GM12864 (cell line): ENCODE data around the gene CRACDL.

Experiments used
- DNase-seq: peaks from one replicate; pipeline ENCODE4 v3.0.0-alpha.2; 2011; ENCODE audit warnings: low read depth
- H3K4me3 ChIP-seq: 2 replicates; pipeline ENCODE4 v1.5.1; 2011; ENCODE audit warnings: mild to moderate bottlenecking, low read depth, low read length, control low read depth
- TF ChIP-seq, protein P1 (sequence below): IDR thresholded peaks from 2 replicates; pipeline ENCODE4 v1.5.1; 2011; ENCODE audit warnings: low read depth, mild to moderate bottlenecking, moderate library complexity, low read length, control low read depth, inconsistent platforms; ENCODE audit errors: missing control alignments

The CRACDL gene

DNA sequence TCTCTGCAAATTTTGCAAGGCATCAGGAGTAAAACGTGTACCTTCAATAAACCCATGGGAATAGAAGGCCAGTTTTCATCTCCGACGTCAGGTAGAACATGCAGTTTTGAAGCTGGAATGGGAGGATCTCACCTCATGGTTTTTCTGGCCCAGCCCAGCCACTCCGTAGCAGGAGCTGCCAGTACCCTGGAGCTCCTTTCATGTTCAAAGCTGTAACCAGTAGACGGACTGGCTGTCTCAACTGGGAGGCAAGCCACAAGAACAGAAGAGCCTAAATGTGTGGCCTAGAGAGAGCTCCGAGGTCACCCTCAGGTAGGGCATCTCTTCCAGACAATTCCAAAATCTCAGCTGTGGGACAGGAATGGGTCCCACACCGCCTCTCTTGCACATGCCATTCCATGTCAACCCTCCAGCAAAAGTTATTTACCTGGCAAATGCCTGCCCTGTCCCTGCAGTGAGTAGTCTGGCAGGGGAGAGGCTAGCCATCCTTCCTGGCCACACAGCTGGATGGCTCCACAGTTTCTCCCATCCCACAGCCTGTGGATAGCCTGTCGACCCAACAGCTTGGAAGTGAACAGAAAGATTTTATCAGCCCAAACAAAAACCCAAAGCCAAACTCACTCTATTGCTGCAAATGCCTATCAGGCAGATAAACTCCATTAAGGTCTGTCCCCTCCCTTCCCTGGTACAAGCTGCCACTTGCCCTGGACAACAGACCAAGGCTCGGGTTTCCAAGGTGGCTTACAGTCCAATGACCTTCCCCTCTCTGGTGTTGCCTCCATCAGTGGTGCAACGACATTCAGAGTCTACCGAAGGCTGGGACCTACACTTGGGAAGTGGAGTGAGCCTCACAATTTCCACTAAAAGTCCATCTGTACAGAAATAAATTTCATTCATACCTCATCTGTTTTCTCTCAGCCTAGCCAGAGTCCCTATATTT is 27.8 kb downstream of the CRACDL start:
- no peak overlapping the region for H3K4me3 ChIP-seq
- DNase-seq = no peak
- TF ChIP-seq, protein P1, sequence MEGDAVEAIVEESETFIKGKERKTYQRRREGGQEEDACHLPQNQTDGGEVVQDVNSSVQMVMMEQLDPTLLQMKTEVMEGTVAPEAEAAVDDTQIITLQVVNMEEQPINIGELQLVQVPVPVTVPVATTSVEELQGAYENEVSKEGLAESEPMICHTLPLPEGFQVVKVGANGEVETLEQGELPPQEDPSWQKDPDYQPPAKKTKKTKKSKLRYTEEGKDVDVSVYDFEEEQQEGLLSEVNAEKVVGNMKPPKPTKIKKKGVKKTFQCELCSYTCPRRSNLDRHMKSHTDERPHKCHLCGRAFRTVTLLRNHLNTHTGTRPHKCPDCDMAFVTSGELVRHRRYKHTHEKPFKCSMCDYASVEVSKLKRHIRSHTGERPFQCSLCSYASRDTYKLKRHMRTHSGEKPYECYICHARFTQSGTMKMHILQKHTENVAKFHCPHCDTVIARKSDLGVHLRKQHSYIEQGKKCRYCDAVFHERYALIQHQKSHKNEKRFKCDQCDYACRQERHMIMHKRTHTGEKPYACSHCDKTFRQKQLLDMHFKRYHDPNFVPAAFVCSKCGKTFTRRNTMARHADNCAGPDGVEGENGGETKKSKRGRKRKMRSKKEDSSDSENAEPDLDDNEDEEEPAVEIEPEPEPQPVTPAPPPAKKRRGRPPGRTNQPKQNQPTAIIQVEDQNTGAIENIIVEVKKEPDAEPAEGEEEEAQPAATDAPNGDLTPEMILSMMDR = no peak

DNA sequence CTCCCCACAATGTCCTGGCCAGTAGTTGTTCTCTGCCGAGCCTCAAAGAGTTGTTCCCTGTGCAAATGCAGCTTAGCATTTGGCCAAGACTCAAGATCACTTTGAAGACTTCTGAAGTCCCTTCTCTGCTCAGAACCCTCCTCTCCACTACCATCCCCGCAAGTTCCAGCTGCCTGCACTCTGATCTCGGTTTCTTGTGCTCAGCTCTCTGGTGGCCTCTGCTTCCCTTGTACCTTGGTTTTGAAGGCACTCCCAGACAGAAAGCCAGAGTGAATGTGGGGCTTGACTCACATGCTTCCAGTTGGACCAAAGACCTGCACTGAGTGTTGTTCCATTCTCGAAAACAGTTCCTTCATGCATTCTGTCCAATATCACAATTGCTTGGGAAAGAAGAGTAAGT is 28.6 kb downstream of the CRACDL start:
- TF ChIP-seq, protein P1 = no peak
- no peak overlapping the region for H3K4me3 ChIP-seq
- DNase-seq = no peak

DNA sequence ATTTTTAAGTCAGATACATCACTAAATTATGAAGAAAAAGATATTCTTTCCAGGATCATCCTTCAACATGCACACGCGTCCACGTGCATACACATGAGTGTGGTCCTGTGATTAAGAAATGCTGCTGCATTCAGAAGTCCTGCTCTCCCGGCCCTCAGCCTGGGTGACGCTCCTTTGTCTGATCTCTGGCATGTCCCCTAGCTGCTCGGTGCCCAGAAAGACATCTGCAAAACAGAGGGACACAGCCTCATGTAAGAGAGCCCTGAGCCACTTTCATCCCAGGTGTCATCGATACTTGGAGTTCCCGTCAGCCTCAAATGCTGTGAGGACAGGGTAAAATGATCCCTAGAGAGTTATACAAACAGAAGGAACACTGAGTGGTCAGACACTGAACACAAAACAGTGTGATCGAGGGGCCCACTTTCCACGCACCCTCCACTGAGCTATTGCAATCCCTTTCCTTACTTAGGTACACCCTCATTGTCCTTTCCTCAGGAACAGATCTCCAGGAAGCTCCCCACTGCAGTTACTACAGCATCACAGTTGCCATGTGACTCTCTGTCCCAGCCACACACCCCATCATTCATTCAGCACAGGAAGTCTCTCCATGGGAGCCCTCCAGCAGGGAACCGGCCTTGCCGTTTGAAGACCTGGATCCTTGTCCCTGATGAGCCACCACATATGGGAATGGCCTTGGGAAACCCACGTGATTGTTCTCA is 32.1 kb downstream of the CRACDL start:
- no peak overlapping the region for H3K4me3 ChIP-seq
- TF ChIP-seq, protein P1 = no peak
- no peak for DNase-seq

DNA sequence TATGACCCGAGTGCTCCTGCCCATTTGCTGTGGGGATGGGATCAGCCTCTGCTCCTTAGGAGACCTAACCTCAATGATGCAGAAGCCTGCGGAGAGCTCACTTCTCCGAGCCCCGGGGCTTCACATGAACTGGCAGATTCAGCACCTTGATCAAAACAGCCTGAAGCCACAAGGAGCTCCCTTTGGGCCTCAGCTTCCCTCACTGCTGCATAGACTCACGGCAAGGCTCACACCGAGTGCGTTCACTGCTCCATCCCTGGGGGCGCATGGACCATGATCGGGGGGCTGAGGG is 33.0 kb downstream of the CRACDL start:
- H3K4me3 ChIP-seq = no peak overlapping the region
- no peak for DNase-seq
- TF ChIP-seq, protein P1 = no peak

DNA sequence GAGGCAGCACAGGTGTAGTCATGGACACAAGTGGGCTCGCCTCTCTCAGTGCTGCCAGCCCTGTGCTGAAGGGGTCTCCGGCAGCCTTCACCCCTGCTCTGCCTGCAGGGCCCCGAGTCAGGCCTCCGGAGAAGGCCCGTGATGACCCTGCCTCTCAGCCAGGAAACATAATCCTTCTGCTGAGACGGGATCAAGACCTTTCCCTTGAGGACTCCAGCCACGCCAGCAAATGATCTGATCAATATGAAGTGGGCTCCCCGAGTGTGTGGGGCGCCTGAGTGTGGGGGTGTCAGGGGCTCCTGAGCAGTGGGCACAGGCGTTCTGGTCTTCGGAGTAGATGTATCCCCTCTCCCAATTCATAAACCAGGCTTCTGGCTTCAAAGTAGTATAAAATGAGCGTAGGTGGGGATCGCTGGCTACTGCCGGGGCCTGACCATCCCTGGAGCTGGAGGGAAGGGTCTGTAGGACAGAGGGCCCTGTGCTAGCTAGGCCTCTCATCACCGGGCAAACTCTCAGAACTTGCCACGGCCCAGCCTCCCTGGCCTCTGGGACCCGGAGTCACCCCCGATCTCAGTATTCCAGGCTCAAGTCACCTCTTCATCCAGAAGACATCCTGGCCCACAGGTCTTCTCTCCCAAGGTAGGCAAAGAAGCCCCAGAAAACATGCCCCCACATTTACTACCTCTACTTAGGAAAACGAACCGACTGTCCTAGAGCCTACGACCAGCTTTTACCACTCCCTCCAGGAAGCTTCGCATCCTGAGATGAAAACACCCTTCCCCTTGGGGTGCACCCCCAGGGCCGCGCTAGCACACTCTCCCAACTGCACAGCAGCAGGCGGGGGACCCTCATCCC is 33.6 kb downstream of the CRACDL start:
- TF ChIP-seq, protein P1 = no peak
- DNase-seq = no peak
- H3K4me3 ChIP-seq = no peak overlapping the region

DNA sequence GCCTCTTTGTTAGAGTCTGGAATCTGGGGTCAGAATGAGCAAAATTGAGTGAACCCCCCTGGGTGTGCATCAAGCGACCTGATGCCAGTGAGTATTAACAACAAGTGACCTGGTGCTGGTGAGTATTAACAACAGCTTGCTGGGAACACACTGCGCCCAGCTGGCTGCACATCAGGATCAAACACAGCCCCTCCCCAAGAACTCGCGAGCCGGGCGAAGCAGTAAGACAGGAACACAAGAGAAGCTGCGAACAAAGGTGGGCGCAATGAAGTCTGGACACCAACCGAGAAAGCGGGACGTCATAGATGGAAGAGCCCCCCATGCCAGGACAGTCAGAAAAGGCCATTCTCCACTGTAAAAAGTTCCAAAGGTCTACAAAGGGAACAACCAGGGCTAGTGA is 34.3 kb downstream of the CRACDL start:
- no peak overlapping the region for H3K4me3 ChIP-seq
- no peak for DNase-seq
- TF ChIP-seq, protein P1 = no peak
